ENCODE results near the gene FSCN2. TPM values are rescaled to one million over a fixed set of nuclear protein-coding genes. Genes with fewer than 3 reads are reported as not detected.
"Not testable (repeated sequence)": the region's sequence is repeated elsewhere in the genome, so short reads cannot be mapped to it uniquely, and the experiment has no call there.

The FSCN2 gene
- polyA plus RNA-seq, 1 of the 3 experiments (the other 2 are of a cell fraction) = 2.1 TPM

DNA sequence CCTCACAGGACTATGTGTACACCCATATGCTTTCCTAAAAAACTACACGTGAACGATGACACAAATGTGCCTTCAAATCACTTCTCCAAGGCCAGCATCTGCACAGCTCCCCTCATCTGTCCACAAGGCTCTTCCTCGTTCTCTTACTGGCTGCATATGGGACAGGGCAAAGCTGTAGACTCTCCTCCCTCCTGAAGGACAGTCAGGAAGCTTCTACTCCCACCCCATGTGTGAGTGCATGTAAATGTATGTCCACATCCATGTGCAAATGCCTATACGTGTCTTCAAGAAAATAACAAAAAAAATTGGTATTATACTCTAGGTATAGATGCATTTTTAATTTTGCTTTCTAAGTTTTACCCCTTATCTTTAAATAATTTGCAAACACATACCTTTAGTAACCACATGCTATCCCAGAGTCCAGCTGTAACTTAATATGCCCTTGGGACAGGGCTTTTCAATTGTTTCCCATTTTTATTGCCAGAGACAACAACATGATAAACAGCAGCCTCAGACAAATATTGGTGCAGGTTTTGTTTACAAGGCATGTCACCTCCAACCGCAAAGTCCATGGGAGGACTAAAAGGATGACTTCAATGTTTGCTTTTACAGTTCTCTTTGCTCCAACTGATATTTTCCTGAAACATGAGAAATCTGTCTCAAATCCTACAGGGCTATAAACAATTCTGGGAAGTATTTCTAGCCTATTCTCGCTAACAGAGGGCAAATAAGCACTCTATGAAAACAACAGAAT is 55.6 kb downstream of the FSCN2 start:
- H3K4me2 ChIP-seq = no peak overlapping the region
- TF ChIP-seq CHD2 (IDR thresholded peaks at IDR 0.05; ENCODE audit: low read length, partially characterized antibody) = no peak
- no peak for TF ChIP-seq RCOR1 (IDR thresholded peaks at IDR 0.05; ENCODE audit: low read length)
- no peak for TF ChIP-seq TEAD4 (IDR thresholded peaks at IDR 0.05; ENCODE audit: borderline replicate concordance, insufficient read depth)
- TF ChIP-seq EZH2phosphoT487 (IDR thresholded peaks at IDR 0.05; ENCODE audit: borderline replicate concordance, low read depth) = no peak
- no peak for TF ChIP-seq MEF2A (IDR thresholded peaks at IDR 0.05; ENCODE audit: borderline replicate concordance, low read depth)
- peaks cover 39% of the 10 kb centered on the region for H3K79me2 ChIP-seq (ENCODE audit: insufficient read depth)
- no peaks in the 10 kb centered on the region for H3K27me3 ChIP-seq (ENCODE audit: insufficient read depth)
- no peaks in the 10 kb centered on the region for H3K9me2 ChIP-seq
- peaks cover 20% of the 10 kb centered on the region for H3F3A ChIP-seq (replicated peaks; ENCODE audit: insufficient read depth)
- H4K20me1 ChIP-seq (ENCODE audit: insufficient read depth) = peaks cover 10% of the 10 kb centered on the region; the same call in 1 of the 2 replicates
- H3K4me1 ChIP-seq (ENCODE audit: control insufficient read depth in 1 of 2, insufficient read depth in 2 of 2, low read depth in 1 of 2, low read length in 1 of 2) = peaks cover 0 to 18% of the 10 kb centered on the region in 2 experiments; a peak in 2 of 4 replicates
- WGBS (ENCODE audit: low lambda C conversion rate) = 84% methylated on average over 6 of the region's 6 CpGs
- no peak overlapping the region for H2AFZ ChIP-seq (ENCODE audit: low read depth)
- POLR2A ChIA-PET = no interaction called here
- peaks cover 46 to 73% of the 10 kb centered on the region in 2 experiments for H3K36me3 ChIP-seq (replicated peaks in 1 of 2; ENCODE audit: control insufficient read depth in 1 of 2, insufficient read depth in 2 of 2, low read length in 1 of 2)
- no peak for DNase-seq
- H3K9me3 ChIP-seq = no peaks in the 10 kb centered on the region
- CTCF ChIA-PET = interaction anchor here (0.9 to 1.8 kb wide), 2 partner anchors 18 to 19 kb away, joined by 3 to 15 read pairs; no protein-coding TSS in a partner anchor
- no peak overlapping the region for H3K4me3 ChIP-seq (ENCODE audit: low read depth in 2 of 2, low read length in 1 of 2)
- H3K27ac ChIP-seq (ENCODE audit: low read depth in 2 of 2, low read length in 1 of 2) = no peak overlapping the region
- H3K9ac ChIP-seq = no peak overlapping the region

DNA sequence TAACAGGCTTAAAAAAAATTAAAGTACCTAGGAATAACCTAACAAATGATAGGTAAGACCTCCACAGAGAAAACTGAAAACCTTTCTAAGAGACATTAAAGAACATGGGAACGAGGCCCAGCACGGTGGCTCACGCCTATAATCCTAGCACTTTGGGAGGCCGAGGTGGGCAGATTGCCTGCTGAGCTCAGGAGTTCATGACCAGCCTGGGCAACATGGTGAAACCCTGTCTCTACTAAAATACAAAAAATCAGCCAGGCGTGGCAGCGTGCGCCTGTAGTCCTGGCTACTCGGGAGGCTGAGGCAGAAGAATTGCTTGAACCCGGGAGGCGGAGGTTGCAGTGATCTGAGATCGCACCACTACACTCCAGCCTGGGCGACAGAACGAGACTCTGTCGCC is 56.6 kb downstream of the FSCN2 start:
- H3K9me2 ChIP-seq; H3K27ac ChIP-seq (ENCODE audit: low read depth in 2 of 2, low read length in 1 of 2); H3K4me2 ChIP-seq; H3K27me3 ChIP-seq (ENCODE audit: insufficient read depth); H2AFZ ChIP-seq (ENCODE audit: low read depth); POLR2A ChIA-PET; DNase-seq; H3K9me3 ChIP-seq; H3K9ac ChIP-seq; H3K4me3 ChIP-seq (ENCODE audit: low read depth in 2 of 2, low read length in 1 of 2): not testable (repeated sequence)
- Histone ChIP-seq H3K36me3 (replicated peaks in 1 of 2; ENCODE audit: control insufficient read depth in 1 of 2, insufficient read depth in 2 of 2, low read length in 1 of 2) (peaks cover 52 to 73% of the 10 kb centered on the region in 2 experiments), H3K4me1 (ENCODE audit: control insufficient read depth in 1 of 2, insufficient read depth in 2 of 2, low read depth in 1 of 2, low read length in 1 of 2) (peaks cover 0 to 14% of the 10 kb centered on the region in 2 experiments; a peak in 2 of 4 replicates), H3F3A (replicated peaks; ENCODE audit: insufficient read depth) (peaks cover 20% of the 10 kb centered on the region), H4K20me1 (ENCODE audit: insufficient read depth) (peaks cover 10% of the 10 kb centered on the region; the same call in 1 of the 2 replicates), H3K79me2 (ENCODE audit: insufficient read depth) (peaks cover 30% of the 10 kb centered on the region)
- WGBS (ENCODE audit: low lambda C conversion rate) = 92% methylated on average over 14 of the region's 14 CpGs
- CTCF ChIA-PET = interaction anchor here (0.9 to 1.8 kb wide), 4 partner anchors 10 to 144 kb away, joined by 3 to 15 read pairs (median 3); no protein-coding TSS in a partner anchor

DNA sequence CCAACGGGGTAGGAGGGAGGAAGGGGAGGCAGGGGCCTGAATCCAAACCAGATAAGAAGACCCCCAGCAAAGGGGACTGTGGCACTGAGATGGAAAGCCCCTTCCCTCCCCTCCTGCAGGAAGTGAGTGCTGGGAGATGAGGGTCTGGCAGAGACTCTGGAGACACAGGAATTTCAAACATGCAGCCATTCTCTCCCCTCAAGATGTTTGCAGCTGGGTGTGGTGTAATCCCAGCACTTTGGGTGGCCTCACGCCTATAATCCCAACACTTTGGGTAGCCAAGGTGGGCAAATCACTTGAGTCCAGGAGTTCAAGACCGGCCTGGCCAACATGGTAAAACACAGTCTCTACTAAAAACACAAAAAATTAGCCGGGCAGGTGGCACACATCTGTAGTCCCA is 57.9 kb downstream of the FSCN2 start:
- Histone ChIP-seq H3K27ac (ENCODE audit: low read depth in 2 of 2, low read length in 1 of 2) (no peak overlapping the region), H3K4me2 (no peak overlapping the region), H3K9me2 (no peaks in the 10 kb centered on the region), H3K27me3 (ENCODE audit: insufficient read depth) (no peaks in the 10 kb centered on the region), H3K79me2 (ENCODE audit: insufficient read depth) (peaks cover 28% of the 10 kb centered on the region; the same call in 1 of the 2 replicates), H3F3A (replicated peaks; ENCODE audit: insufficient read depth) (peaks cover 19% of the 10 kb centered on the region), H2AFZ (ENCODE audit: low read depth) (no peak overlapping the region), H3K36me3 (replicated peaks in 1 of 2; ENCODE audit: control insufficient read depth in 1 of 2, insufficient read depth in 2 of 2, low read length in 1 of 2) (peaks cover 62 to 85% of the 10 kb centered on the region in 2 experiments), H3K9ac (no peak overlapping the region), H3K4me3 (ENCODE audit: low read depth in 2 of 2, low read length in 1 of 2) (no peak overlapping the region), H3K4me1 (ENCODE audit: control insufficient read depth in 1 of 2, insufficient read depth in 2 of 2, low read depth in 1 of 2, low read length in 1 of 2) (peaks cover 0 to 5% of the 10 kb centered on the region in 2 experiments; a peak in 2 of 4 replicates), H3K9me3 (no peaks in the 10 kb centered on the region), H4K20me1 (ENCODE audit: insufficient read depth) (0 out of 2 replicates have a peak, but pooled peaks cover 9% of the 10 kb centered on the region)
- DNase-seq = no peak
- 91% methylated on average over 4 of the region's 4 CpGs for WGBS (ENCODE audit: low lambda C conversion rate)
- CTCF ChIA-PET = interaction anchor here (1.2 to 2.8 kb wide), 3 partner anchors 11 to 15 kb away, joined by 3 to 20 read pairs (median 3); no protein-coding TSS in a partner anchor
- POLR2A ChIA-PET = no interaction called here
- TF ChIP-seq, protein P1, sequence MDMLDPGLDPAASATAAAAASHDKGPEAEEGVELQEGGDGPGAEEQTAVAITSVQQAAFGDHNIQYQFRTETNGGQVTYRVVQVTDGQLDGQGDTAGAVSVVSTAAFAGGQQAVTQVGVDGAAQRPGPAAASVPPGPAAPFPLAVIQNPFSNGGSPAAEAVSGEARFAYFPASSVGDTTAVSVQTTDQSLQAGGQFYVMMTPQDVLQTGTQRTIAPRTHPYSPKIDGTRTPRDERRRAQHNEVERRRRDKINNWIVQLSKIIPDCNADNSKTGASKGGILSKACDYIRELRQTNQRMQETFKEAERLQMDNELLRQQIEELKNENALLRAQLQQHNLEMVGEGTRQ (IDR thresholded peaks at IDR 0.05; ENCODE audit: borderline replicate concordance, low read depth, low read length) = no peak
- TF ChIP-seq NRF1 (IDR thresholded peaks at IDR 0.05; ENCODE audit: low read depth, low read length) (no peak), FOXM1 (IDR thresholded peaks at IDR 0.05; ENCODE audit: low read depth) (no peak), SMC3 (IDR thresholded peaks at IDR 0.05; ENCODE audit: low read depth, low read length) (no peak), RFX5 (IDR thresholded peaks at IDR 0.05; ENCODE audit: low read length) (no peak), EP300 (IDR thresholded peaks at IDR 0.05; ENCODE audit: borderline replicate concordance in 1 of 2, low read depth in 1 of 2, low read length in 1 of 2) (no peak), EZH2phosphoT487 (IDR thresholded peaks at IDR 0.05; ENCODE audit: borderline replicate concordance, low read depth) (no peak), RXRA (IDR thresholded peaks at IDR 0.05; ENCODE audit: borderline replicate concordance, low read depth) (no peak)
- TF ChIP-seq, protein P2, sequence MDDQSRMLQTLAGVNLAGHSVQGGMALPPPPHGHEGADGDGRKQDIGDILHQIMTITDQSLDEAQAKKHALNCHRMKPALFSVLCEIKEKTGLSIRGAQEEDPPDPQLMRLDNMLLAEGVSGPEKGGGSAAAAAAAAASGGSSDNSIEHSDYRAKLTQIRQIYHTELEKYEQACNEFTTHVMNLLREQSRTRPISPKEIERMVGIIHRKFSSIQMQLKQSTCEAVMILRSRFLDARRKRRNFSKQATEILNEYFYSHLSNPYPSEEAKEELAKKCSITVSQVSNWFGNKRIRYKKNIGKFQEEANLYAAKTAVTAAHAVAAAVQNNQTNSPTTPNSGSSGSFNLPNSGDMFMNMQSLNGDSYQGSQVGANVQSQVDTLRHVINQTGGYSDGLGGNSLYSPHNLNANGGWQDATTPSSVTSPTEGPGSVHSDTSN (IDR thresholded peaks at IDR 0.05) = no peak
- TF ChIP-seq, protein P3, sequence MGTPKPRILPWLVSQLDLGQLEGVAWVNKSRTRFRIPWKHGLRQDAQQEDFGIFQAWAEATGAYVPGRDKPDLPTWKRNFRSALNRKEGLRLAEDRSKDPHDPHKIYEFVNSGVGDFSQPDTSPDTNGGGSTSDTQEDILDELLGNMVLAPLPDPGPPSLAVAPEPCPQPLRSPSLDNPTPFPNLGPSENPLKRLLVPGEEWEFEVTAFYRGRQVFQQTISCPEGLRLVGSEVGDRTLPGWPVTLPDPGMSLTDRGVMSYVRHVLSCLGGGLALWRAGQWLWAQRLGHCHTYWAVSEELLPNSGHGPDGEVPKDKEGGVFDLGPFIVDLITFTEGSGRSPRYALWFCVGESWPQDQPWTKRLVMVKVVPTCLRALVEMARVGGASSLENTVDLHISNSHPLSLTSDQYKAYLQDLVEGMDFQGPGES (IDR thresholded peaks at IDR 0.05; ENCODE audit: low read depth, low read length) = no peak

All from SK-N-SH (cell line).